ENCODE results near the gene TMC5. TPM values are rescaled to one million over a fixed set of nuclear protein-coding genes. Genes with fewer than 3 reads are reported as not detected.

Gene TMC5
- total RNA-seq, 1 donor: 0.10 TPM

DNA sequence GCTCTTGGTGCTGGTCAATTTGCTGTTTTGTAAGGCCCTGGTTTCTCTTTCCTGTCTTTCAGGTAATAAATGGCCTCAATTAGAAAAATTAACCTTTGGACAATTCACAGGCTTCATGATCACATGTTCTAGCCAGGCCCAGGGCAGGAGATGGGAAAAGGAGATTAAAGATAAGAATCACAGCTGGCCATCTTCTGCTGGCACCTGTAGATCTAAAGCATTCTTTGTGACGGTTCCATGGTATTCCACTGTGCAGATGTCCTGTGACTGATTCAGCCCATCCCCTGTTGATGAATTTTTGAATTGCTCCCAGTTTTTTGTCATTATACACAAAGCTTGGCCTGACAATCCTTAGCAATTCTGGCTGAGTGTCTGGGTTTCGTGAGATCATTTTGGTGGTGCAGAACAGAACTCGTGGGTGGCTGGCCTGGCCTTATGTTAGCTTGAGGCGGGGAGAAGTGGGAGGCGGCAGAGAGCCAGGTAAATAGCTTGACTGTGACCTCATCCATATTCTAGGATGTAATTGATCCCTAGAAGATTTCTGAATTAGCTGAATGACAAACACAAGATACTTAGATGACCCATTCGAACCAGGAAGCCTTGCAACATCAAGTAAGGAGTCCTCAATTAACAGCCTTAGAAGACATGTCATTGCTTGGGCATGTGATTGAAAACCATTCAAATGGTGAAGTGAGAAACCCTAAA lies 14.1 kb downstream of the TMC5 start:
- no peak overlapping the region for H3K4me3 ChIP-seq (ENCODE audit: low read length)
- H3K27me3 ChIP-seq (ENCODE audit: insufficient read depth, low read length): no peaks in the 10 kb centered on the region
- no peaks in the 10 kb centered on the region for H3K4me1 ChIP-seq (ENCODE audit: insufficient read depth, low read length)
- H3K9me3 ChIP-seq (ENCODE audit: low read depth, low read length): no peaks in the 10 kb centered on the region

DNA sequence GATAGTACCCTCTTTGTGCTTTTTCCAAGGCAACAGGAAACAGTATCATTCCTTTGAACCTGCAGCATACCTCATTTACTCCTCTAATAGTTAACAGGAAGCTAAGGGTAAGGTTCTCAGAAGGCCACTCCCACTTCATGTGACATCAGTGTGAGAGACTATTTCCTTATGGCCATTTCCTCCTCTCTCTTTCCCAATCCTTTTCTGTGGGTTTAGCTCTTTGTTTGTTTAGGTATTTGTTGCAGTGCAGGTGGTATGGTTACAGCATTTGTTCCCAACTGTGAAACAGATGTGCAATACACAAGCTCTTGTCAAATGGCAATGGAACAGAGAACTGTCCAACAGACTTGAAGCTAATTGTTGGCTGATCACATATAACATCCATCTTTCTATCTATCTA lies 14.7 kb downstream of the TMC5 start:
- H3K27me3 ChIP-seq (ENCODE audit: insufficient read depth, low read length): no peaks in the 10 kb centered on the region
- H3K4me3 ChIP-seq (ENCODE audit: low read length): no peak overlapping the region
- no peaks in the 10 kb centered on the region for H3K4me1 ChIP-seq (ENCODE audit: insufficient read depth, low read length)
- H3K9me3 ChIP-seq (ENCODE audit: low read depth, low read length): no peaks in the 10 kb centered on the region

DNA sequence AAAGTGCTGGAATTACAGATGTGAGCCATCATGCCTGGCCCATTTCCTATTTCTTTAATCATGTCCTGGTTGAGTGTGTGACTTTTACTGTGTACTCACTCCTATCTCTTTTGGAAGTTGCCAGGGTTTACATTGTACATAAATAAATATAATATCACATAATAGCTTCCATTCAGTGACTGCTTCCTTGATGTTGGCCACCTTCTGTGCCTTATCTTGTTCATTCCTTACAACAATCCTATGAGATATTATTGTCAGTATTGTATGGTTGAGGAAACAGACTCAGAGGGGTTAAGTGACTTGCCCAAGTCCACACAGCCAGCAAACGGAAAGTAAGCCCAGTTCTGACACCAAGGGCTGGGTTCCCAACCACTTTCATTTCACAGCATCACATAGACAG lies 16.9 kb downstream of the TMC5 start:
- Histone ChIP-seq H3K27me3 (ENCODE audit: insufficient read depth, low read length) (no peaks in the 10 kb centered on the region), H3K4me1 (ENCODE audit: insufficient read depth, low read length) (no peaks in the 10 kb centered on the region), H3K4me3 (ENCODE audit: low read length) (no peak overlapping the region), H3K9me3 (ENCODE audit: low read depth, low read length) (no peaks in the 10 kb centered on the region)

DNA sequence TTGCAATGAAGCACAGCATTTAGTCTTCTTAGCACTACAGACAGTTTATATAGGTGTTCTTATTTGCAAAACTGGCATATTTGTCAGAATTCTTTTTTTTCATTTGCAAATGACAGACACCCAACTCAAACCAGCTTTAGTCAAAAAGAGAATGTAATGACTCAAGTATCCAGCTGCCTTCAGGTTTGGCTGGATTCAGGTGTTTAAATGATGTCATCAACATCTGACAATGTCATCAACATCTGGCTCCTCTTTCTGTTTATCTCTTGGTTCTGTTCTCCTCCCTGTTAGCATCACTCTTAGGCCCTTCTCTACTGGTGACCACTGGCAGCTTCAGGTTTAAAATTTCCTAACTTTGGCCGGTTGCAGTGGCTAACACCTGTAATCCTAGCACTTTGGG lies 18.9 kb downstream of the TMC5 start:
- no peaks in the 10 kb centered on the region for H3K4me1 ChIP-seq (ENCODE audit: insufficient read depth, low read length)
- no peaks in the 10 kb centered on the region for H3K27me3 ChIP-seq (ENCODE audit: insufficient read depth, low read length)
- H3K4me3 ChIP-seq (ENCODE audit: low read length): no peak overlapping the region
- H3K9me3 ChIP-seq (ENCODE audit: low read depth, low read length): no peaks in the 10 kb centered on the region

DNA sequence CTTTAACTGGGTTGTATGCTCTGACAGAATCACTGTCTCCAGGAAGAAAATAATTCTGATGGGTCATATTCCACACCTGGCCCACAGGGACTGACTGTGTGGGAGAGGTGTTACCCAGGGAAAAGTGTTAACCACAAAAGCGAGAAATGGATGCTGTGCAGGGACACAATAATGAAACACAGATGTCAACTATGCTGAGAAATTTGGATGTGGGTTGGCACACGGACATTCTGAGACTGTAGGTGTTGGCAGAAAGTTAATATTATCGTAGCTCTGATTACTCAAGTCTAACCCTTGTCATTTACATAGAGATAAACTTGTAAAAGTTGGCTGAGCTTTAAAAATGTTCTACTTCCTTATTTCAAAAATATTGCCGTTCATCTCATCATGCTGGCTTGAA lies 19.6 kb downstream of the TMC5 start:
- H3K9me3 ChIP-seq (ENCODE audit: low read depth, low read length): no peaks in the 10 kb centered on the region
- no peak overlapping the region for H3K4me3 ChIP-seq (ENCODE audit: low read length)
- H3K27me3 ChIP-seq (ENCODE audit: insufficient read depth, low read length): no peaks in the 10 kb centered on the region
- no peaks in the 10 kb centered on the region for H3K4me1 ChIP-seq (ENCODE audit: insufficient read depth, low read length)

DNA sequence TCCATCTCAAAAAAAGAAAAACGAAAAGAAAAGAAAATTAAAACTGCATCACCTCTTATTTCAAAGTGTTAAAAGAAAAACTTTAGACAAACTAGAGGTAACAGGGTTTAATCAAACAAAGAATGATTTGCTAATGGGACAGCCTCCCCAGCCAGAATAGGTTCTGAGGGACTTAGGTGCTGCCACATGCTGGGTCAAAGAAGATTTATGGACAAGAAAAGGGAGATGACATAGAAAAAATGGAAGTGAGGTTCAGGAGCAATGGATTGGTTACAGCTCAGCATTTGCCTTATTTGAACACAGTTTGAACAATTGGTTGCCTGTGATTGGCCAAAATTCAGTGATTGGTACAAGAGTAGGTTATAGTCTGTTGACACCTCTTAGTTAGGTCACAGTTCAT lies 21.1 kb downstream of the TMC5 start:
- H3K9me3 ChIP-seq (ENCODE audit: low read depth, low read length): no peaks in the 10 kb centered on the region
- no peaks in the 10 kb centered on the region for H3K27me3 ChIP-seq (ENCODE audit: insufficient read depth, low read length)
- no peaks in the 10 kb centered on the region for H3K4me1 ChIP-seq (ENCODE audit: insufficient read depth, low read length)
- no peak overlapping the region for H3K4me3 ChIP-seq (ENCODE audit: low read length)

DNA sequence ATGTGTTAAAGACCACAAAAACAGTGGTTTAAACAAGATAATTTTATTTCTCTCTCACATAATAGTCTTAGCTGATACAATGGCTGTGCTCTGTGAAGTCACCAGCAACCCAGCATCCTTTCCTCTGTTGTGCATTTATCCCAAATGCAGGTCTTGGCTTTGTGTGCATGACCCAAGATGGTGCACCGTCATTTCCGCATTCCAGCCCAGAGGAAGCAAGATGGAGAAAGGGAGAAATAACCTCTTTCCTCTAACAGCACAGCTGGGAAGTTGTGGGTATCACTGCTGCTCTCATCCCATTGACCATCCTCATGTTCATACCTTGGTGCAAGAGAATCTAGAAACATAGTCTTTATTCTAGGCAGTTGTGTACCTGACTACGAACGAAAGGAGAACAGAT lies 21.8 kb downstream of the TMC5 start:
- Histone ChIP-seq H3K4me1 (ENCODE audit: insufficient read depth, low read length) (no peaks in the 10 kb centered on the region), H3K27me3 (ENCODE audit: insufficient read depth, low read length) (no peaks in the 10 kb centered on the region), H3K9me3 (ENCODE audit: low read depth, low read length) (no peaks in the 10 kb centered on the region), H3K4me3 (ENCODE audit: low read length) (no peak overlapping the region)

DNA sequence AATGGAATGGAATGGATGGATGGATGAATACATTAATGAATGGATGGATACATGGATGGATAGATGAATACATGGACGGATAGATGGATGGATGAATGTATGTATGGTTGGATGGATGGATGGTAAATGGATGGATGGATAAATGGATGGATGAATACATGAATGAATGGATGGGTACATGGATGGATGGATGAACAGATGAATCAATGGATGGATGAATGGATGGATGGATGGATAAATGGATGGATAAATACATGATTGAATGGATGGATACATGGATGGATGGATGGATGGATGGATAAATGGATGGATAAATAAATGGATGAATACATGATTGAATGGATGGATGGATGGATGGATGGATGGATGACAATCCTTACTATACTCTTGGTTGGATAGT lies 26.0 kb downstream of the TMC5 start:
- no peaks in the 10 kb centered on the region for H3K9me3 ChIP-seq (ENCODE audit: low read depth, low read length)
- H3K4me3 ChIP-seq (ENCODE audit: low read length): no peak overlapping the region
- H3K4me1 ChIP-seq (ENCODE audit: insufficient read depth, low read length): no peaks in the 10 kb centered on the region
- no peaks in the 10 kb centered on the region for H3K27me3 ChIP-seq (ENCODE audit: insufficient read depth, low read length)

DNA sequence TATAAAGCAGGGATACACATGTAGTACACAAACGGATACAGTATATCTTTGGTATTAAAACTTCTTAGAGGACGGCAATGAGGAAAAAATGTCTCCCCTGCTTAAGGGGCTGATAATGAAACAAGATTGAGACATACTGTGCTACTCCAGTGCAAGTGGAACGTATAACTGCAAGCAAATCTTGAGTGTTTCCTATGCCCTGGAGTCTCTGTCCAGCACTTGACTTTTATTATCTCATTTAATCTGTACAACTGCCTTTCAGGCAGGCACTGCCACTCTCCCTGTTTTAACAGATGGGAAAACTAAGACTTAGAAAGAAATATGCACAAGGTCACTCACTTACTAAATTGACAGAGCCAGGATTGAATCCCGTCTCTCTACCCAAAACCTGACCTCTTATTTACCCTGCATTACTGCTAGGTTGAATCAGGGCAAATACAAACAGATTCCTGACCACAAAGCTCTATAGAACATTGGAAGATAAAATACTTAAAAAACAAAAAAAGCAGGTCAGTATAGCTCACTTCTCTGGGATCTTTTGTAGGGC lies 28.7 kb downstream of the TMC5 start:
- no peak overlapping the region for H3K4me3 ChIP-seq (ENCODE audit: low read length)

DNA sequence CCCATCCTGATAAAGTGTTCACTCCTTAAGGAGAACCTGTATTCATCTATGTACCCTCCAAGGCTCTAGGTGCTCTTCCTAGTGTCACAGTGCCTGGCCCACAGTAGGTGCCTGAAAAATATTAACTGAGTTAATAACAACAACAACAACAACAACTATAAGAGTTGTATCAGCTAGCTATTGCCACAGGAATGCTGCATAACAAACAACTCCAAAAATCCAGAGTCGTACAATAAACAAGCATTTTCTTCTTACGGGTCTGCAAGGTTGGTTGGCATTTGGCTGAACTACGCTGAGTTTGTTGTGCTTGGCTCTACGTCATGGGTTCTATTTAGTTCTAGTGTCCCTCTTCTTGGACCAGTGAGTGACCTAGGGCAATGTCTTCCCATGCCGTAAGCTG lies 29.2 kb downstream of the TMC5 start:
- H3K27me3 ChIP-seq (ENCODE audit: insufficient read depth, low read length): no peaks in the 10 kb centered on the region
- no peaks in the 10 kb centered on the region for H3K4me1 ChIP-seq (ENCODE audit: insufficient read depth, low read length)
- no peak overlapping the region for H3K4me3 ChIP-seq (ENCODE audit: low read length)

More for the DNA sequence above, 28.7 kb downstream of the TMC5 start:
- Histone ChIP-seq H3K4me1 (ENCODE audit: insufficient read depth, low read length) (no peaks in the 10 kb centered on the region), H3K27me3 (ENCODE audit: insufficient read depth, low read length) (no peaks in the 10 kb centered on the region), H3K9me3 (ENCODE audit: low read depth, low read length) (no peaks in the 10 kb centered on the region)

DNA sequence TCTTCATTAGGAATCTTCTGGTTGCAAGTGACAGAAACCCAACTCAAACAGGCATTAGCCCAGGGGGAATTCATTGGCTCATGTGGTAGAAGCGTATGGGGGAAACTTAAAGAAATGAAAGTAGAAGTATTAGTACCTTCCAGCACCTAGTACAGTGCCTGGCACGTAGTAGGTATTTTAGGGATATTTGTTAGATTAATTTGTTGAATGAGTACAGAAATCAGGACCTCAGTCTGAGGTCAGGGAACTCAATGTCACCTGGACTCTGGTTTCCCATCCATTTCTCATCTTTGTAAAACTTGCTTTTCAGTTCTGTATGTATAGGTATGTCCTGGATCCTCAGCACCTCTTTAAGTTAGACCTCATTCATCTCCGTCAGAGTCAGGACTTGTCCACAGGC lies 32.5 kb downstream of the TMC5 start:
- H3K27me3 ChIP-seq (ENCODE audit: insufficient read depth, low read length): no peaks in the 10 kb centered on the region
- H3K4me3 ChIP-seq (ENCODE audit: low read length): no peak overlapping the region
- H3K9me3 ChIP-seq (ENCODE audit: low read depth, low read length): no peaks in the 10 kb centered on the region
- H3K4me1 ChIP-seq (ENCODE audit: insufficient read depth, low read length): no peaks in the 10 kb centered on the region

More for the DNA sequence above, 29.2 kb downstream of the TMC5 start:
- H3K9me3 ChIP-seq (ENCODE audit: low read depth, low read length): no peaks in the 10 kb centered on the region

DNA sequence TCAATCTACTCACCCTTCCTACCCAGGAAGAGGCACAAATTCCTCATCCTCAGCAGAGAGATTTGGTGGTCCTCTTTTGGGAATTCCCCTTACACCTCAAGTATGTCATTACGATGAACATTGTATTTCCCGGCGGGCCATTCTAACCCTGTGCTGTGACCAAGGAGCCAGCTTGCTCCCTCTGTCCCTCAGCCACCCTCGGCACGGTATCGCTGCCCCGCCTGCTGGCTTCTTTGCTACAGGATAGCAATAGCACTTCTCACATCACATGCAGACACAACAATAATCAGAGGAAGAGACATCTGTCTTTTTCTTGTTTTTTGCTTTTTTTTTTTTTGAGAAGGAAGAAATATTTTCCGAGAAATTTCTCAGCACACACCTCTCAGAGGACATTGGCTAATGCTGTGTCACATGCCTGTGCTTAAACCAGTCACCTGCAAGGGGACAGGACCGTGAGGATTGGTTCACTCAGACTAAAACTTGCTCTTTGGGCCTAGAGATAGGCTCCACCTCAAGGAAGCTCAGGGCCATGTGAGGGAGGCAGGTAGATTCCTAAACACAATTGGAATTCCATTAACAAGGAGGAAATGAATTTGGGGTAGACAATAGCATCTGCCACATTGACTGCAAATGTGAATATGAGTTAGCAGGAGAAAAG lies 41.2 kb downstream of the TMC5 start:
- Histone ChIP-seq H3K9me3 (ENCODE audit: low read depth, low read length) (no peaks in the 10 kb centered on the region), H3K27me3 (ENCODE audit: insufficient read depth, low read length) (peaks cover 3% of the 10 kb centered on the region), H3K4me3 (ENCODE audit: low read length) (no peak overlapping the region), H3K4me1 (ENCODE audit: insufficient read depth, low read length) (no peaks in the 10 kb centered on the region)

DNA sequence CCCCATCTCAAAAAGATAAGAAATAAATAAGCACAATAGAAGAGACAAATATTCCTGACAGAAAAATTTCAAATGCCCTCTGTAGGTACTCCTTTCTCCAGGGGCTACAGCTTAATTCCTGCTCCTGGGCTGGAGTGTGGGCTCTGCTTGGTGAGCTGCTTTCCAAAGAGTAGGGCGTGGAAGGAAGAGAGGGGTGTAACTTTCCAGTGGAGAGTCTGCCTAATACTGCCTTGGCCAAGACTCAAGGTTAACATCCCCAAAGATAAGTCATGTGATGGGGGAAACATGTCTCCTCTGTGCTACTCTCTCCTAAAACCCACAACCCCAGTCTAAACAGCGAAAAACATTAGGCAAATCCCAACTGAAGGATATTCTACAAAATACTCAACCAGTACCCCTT lies 42.7 kb downstream of the TMC5 start:
- Histone ChIP-seq H3K9me3 (ENCODE audit: low read depth, low read length) (no peaks in the 10 kb centered on the region), H3K27me3 (ENCODE audit: insufficient read depth, low read length) (peaks cover 3% of the 10 kb centered on the region), H3K4me1 (ENCODE audit: insufficient read depth, low read length) (no peaks in the 10 kb centered on the region), H3K4me3 (ENCODE audit: low read length) (no peak overlapping the region)

DNA sequence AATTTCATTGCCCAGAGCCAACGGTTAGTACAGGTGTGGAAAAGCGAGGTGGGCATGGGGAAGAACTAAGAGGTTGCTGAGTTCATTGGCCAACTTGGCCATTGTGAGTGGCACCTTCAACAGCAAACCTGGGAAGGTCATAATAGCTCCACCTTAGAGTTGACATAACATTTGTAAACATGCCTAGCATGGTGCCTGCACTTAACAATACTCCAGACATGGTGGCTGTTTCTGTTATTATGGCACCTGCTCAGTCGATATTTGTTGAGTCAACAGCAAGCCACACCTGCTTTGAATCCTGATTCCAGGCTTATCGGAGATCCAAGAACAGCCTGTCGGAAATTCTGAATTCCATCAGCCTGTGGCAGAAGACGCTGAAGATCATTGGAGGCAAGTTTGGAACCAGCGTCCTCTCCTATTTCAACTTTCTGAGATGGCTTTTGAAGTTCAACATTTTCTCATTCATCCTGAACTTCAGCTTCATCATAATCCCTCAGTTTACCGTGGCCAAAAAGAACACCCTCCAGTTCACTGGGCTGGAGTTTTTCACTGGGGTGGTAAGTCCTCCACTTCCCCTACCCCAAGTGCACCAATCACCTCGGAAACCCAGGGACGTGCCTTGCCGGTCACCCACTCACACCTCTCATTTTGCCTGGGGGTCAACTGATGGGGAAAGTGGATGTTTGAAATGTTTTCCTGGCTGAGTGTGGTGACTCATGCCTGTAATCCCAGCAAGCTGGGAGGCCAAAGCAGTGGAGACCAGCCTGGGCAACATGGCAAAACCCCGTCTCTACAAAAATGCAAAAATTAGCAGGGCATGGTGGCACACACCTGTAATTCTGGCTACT lies 46.0 kb downstream of the TMC5 start:
- no peaks in the 10 kb centered on the region for H3K4me1 ChIP-seq (ENCODE audit: insufficient read depth, low read length)
- H3K4me3 ChIP-seq (ENCODE audit: low read length): no peak overlapping the region
- no peaks in the 10 kb centered on the region for H3K9me3 ChIP-seq (ENCODE audit: low read depth, low read length)
- peaks cover 3% of the 10 kb centered on the region for H3K27me3 ChIP-seq (ENCODE audit: insufficient read depth, low read length)

DNA sequence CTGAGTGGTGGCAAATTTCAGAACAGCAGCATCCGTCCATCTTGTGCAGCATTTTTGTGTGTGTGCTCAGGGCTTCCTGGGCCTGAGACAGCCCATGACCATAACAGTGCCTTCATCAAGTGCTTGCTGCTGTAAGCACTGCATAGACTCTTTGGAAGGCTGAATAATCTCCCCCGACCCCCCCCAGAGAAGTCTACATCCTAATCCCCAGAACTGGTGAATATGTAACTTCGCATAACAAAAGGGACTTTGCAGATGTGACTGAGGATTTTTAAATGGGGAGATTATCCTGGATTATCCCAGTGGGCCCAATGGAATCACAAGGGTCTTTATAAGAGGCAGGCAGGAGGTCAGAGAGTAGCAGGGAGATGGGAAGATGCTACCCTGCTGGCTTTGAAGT lies 50.6 kb downstream of the TMC5 start:
- Histone ChIP-seq H3K4me3 (ENCODE audit: low read length) (no peak overlapping the region), H3K9me3 (ENCODE audit: low read depth, low read length) (no peaks in the 10 kb centered on the region), H3K27me3 (ENCODE audit: insufficient read depth, low read length) (no peaks in the 10 kb centered on the region), H3K4me1 (ENCODE audit: insufficient read depth, low read length) (no peaks in the 10 kb centered on the region)

Data from mononuclear cell (primary cell).